GM19438 (cell line): Measurements from ENCODE around the gene BROX.
"Not testable (repeated sequence)": the region's sequence is repeated elsewhere in the genome, so short reads cannot be mapped to it uniquely, and the experiment has no call there.

Experiments
- ATAC-seq: cut with Tn5 transposase; IDR thresholded peaks from one replicate; pipeline ENCODE4 v1.9.1; 2021; ENCODE audit warnings: low read depth; ENCODE audit not compliant: unreplicated experiment

BROX gene

GRCh38 chr1:222712253-222713090 lies at the start of gene BROX, which contains the start of gene AIDA:
Gene BROX (plus strand): TSS chr1:222712564. CDS start chr1:222715700, 3,136 bp downstream.
Gene AIDA (minus strand): TSS chr1:222712491. CDS start chr1:222712317, 174 bp downstream.
- peak; percentile 75 for ATAC-seq

- ATAC-seq, result no peak
Observed at GRCh38 chr1:222663431-222663934, 48.9 kb upstream of the BROX start.

GRCh38 chr1:222665964-222666363 lies 46.4 kb upstream of the BROX start:
- no peak for ATAC-seq

GRCh38 chr1:222668184-222668583 lies 44.2 kb upstream of the BROX start:
- ATAC-seq, result not testable (repeated sequence)

- ATAC-seq, result not testable (repeated sequence)
Observed at GRCh38 chr1:222669107-222669506, 43.3 kb upstream of the BROX start.

- ATAC-seq, result no peak
Observed at GRCh38 chr1:222670110-222670509, 42.3 kb upstream of the BROX start.

GRCh38 chr1:222680080-222680479 lies 32.3 kb upstream of the BROX start:
- no peak for ATAC-seq

GRCh38 chr1:222691016-222691415 lies 21.3 kb upstream of the BROX start:
- ATAC-seq, result no peak

- no peak for ATAC-seq
Observed at GRCh38 chr1:222694927-222695326, 17.4 kb upstream of the BROX start.

GRCh38 chr1:222696741-222697140 lies 15.6 kb upstream of the BROX start:
- no peak for ATAC-seq

- no peak for ATAC-seq
Observed at GRCh38 chr1:222697203-222697602, 15.2 kb upstream of the BROX start.

- no peak for ATAC-seq
Observed at GRCh38 chr1:222697826-222698225, 14.5 kb upstream of the BROX start.

- no peak for ATAC-seq
Observed at GRCh38 chr1:222702210-222702609, 10.2 kb upstream of the BROX start.

GRCh38 chr1:222704260-222704659 lies 8.1 kb upstream of the BROX start:
- no peak for ATAC-seq

- no peak for ATAC-seq
Observed at GRCh38 chr1:222706815-222707214, 5.5 kb upstream of the BROX start.

GRCh38 chr1:222709700-222710153 lies 2.6 kb upstream of the BROX start:
- ATAC-seq, result no peak

GRCh38 chr1:222711319-222712252 lies 778 bp upstream of the BROX start:
- peak; percentile 35 for ATAC-seq

GRCh38 chr1:222713091-222713961 lies 962 bp downstream of the BROX start:
- ATAC-seq, result peak; percentile 59

GRCh38 chr1:222716393-222716792 lies 4.0 kb downstream of the BROX start:
- ATAC-seq, result no peak

- no peak for ATAC-seq
Observed at GRCh38 chr1:222728746-222729145, 16.4 kb downstream of the BROX start.
